ENCODE results near the gene NEB. TPM values are rescaled to one million over a fixed set of nuclear protein-coding genes. Genes with fewer than 3 reads are reported as not detected.

Gene NEB
- total RNA-seq, 1 donor from 2014 or later: 1.5 TPM

- intact Hi-C loops (cut with DNase I): no loop called here
- DNase-seq: no peak
- ATAC-seq (ENCODE audit: poor library complexity): no peak
Measured at GRCh38 chr2:151478011-151478410, 256.3 kb downstream of the NEB start.

DNA sequence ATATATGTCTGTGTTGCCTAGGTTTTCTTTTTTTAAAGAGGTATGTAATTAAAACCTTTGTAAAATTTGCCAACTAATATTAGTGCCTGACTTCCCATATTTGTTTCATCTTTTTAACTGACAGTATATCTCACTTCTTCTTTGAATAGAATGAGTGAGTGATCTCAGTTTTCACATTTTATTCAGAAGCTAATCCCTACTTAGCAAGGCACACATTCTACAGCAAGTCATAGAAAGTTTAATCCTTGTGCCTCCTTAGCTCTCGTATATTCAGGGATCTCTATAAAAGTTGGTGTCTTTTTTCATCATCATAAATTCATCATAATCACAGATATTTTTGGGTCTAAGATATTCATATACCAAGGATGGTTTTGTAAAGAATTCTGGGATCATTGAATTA lies 258.0 kb downstream of the NEB start:
- DNase-seq (no peak), ATAC-seq (ENCODE audit: poor library complexity) (no peak)
- intact Hi-C loops (cut with DNase I): no loop called here

DNA sequence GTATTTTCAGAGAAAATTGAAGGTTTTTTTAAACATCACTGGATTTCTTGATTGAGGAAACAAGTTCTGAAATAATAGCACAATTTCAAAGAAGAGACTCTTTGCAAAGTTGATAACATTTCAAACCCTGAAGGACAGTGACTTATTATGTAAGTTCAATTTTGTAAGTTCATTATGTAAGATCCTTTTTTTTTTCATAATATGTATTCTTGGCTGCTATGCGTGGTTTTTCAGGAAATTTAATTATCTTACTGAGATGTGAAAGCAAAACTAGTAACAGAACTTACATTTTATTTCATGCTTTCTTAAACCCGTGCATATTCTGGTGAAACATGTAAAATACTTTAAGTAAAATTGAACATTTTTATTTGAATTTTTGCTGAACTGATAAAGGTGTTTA lies 259.2 kb downstream of the NEB start:
- ATAC-seq (ENCODE audit: poor library complexity) (no peak), DNase-seq (no peak)
- intact Hi-C loops (cut with DNase I): no loop called here

DNA sequence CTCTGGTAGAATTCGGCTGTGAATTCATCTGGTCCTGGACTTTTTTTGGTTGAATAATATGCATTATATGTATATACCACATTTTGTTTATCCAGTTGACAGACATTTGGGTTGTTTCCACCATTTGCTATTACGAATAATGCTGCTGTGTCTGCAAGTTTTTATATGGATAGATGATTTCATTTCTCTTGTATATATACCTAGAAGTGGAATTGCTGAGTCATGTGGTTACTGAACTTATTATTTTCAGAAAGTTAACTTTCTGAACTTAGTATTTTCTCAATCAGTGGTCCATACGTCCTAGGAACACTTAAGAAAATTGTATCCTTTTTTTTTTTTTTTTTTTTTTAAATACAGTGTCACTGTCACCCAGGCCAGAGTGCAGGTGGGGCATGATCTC lies 261.3 kb downstream of the NEB start:
- intact Hi-C loops (cut with DNase I): no loop called here
- no peak for ATAC-seq (ENCODE audit: poor library complexity)
- no peak for DNase-seq

GRCh38 chr2:151470556-151470955 lies 263.7 kb downstream of the NEB start:
- intact Hi-C loops (cut with DNase I): no loop called here
- ATAC-seq (ENCODE audit: poor library complexity) (no peak), DNase-seq (no peak)

GRCh38 chr2:151465771-151466170 lies 268.5 kb downstream of the NEB start:
- intact Hi-C loops (cut with DNase I): no loop called here
- no peak for ATAC-seq (ENCODE audit: poor library complexity)
- DNase-seq: no peak

- DNase-seq (no peak), ATAC-seq (ENCODE audit: poor library complexity) (no peak)
- intact Hi-C loops (cut with DNase I): no loop called here
Measured at GRCh38 chr2:151459358-151459757, 274.9 kb downstream of the NEB start.

DNA sequence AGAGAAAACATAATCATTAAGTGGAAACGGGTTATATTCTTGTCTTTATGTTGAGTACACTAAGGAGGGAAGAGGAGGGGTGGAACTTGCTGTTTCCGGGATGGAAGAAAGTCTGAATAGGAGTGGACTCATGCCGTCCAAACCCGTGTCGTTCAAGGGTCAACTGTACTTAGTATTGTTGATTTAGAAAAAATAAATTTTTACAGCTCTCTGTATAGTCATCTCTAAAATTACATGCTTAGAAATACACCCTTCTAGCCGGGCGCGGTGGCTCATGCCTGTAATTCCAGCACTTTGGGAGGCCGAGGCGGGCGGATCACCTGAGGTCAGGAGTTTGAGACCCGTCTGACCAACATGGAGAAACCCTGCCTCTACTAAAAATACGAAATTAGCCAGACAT lies 295.1 kb downstream of the NEB start:
- no peak for DNase-seq
- intact Hi-C loops (cut with DNase I): no loop called here
- no peak for ATAC-seq (ENCODE audit: poor library complexity)

DNA sequence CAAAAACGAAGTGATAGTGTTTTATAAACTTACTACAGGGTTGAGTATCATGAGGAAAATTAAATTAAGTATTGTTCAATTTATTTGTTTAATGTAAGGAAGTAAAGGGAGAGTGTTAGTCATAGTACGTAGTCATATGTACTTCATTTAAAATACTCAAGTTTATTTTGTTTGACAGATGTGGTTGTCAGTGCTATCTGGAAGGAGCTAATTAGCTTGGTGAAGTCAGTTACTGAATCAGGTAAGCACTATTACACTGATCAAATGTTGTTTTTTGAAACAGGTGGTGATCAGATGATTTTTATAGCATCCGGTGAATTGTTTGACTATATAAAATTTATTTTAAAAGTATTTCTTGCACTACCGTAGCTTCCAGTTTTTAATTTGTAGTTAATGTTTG lies 295.8 kb downstream of the NEB start:
- intact Hi-C loops (cut with DNase I): no loop called here
- DNase-seq (no peak), ATAC-seq (ENCODE audit: poor library complexity) (no peak)

DNA sequence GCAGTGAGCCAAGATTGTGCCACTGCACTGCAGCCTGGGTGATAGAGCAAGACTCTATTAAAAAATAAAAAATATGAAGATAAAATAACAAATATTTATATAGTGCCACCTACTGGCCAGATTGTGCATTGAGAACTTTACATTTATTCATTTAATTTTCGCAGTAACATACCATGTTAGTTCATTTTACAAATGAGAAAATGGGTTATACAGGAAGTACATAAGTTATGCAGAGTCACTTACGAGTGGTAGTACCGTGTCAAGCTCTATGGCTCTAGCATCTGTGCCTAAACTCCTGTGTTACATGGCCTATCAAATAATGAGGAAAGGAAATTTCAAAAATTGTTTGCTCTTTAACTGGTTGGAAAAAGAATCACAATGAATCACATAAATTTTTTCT lies 296.6 kb downstream of the NEB start:
- intact Hi-C loops (cut with DNase I): no loop called here
- no peak for ATAC-seq (ENCODE audit: poor library complexity)
- DNase-seq: no peak

Other genes starting within 250 kb of the NEB start
- 57.5 TPM for gene ARL5A, start 93.9 kb upstream of the NEB start, total RNA-seq

All from Right ventricle myocardium superior (tissue), 1 donor.